NCI-H526 treated with DMSO at 0.1 percent for 48 hours (cell line): ENCODE data around the gene GSTT4.
A peak's percentile ranks its signal among the peaks of the same experiment; 100 is the strongest.
"Not testable (repeated sequence)": the region's sequence is repeated elsewhere in the genome, so short reads cannot be mapped to it uniquely, and the experiment has no call there.

Experiments
- DNase-seq: peaks from one replicate; lab custom pipeline; 2025; lab: John Stamatoyannopoulos, UW

The GSTT4 gene

GRCh38 chr22:24024354-24024753, 19.1 kb upstream of the GSTT4 start:
- DNase-seq = no peak

GRCh38 chr22:24023204-24023789, 18.0 kb upstream of the GSTT4 start:
- no peak for DNase-seq

- DNase-seq = no peak
These were observed 16.1 kb upstream of the GSTT4 start for GRCh38 chr22:24021304-24021703.

GRCh38 chr22:24016156-24016555, 10.9 kb upstream of the GSTT4 start:
- DNase-seq = no peak

- peak; percentile 43 for DNase-seq
These were observed 6.4 kb upstream of the GSTT4 start for GRCh38 chr22:24011735-24012068.

- no peak for DNase-seq
These were observed 4.8 kb upstream of the GSTT4 start for GRCh38 chr22:24010018-24010391.

GRCh38 chr22:24009227-24010017, 4.2 kb upstream of the GSTT4 start:
- DNase-seq = no peak

GRCh38 chr22:24008381-24009226, 3.4 kb upstream of the GSTT4 start:
- DNase-seq = no peak

- no peak for DNase-seq
These were observed 2.7 kb upstream of the GSTT4 start for GRCh38 chr22:24008022-24008283.

GRCh38 chr22:24007253-24008021, 2.2 kb upstream of the GSTT4 start:
- no peak for DNase-seq

GRCh38 chr22:24006914-24007214, 1.6 kb upstream of the GSTT4 start:
- no peak for DNase-seq

- no peak for DNase-seq
These were observed 1.1 kb upstream of the GSTT4 start for GRCh38 chr22:24006207-24006913.

- no peak for DNase-seq
These were observed 1.4 kb downstream of the GSTT4 start for GRCh38 chr22:24003887-24004286.

- no peak for DNase-seq
These were observed 2.4 kb downstream of the GSTT4 start for GRCh38 chr22:24002851-24003250.

- no peak for DNase-seq
These were observed 3.0 kb downstream of the GSTT4 start for GRCh38 chr22:24002272-24002671.

GRCh38 chr22:24001314-24001713, 3.9 kb downstream of the GSTT4 start:
- DNase-seq = no peak

GRCh38 chr22:23999779-24000178, 5.5 kb downstream of the GSTT4 start:
- DNase-seq = not testable (repeated sequence)

- no peak for DNase-seq
These were observed 8.2 kb downstream of the GSTT4 start for GRCh38 chr22:23997092-23997491.

GRCh38 chr22:23993581-23994177, 11.6 kb downstream of the GSTT4 start:
- not testable (repeated sequence) for DNase-seq

GRCh38 chr22:23993080-23993479, 12.2 kb downstream of the GSTT4 start:
- not testable (repeated sequence) for DNase-seq

- not testable (repeated sequence) for DNase-seq
These were observed 15.5 kb downstream of the GSTT4 start for GRCh38 chr22:23989583-23990244.
